ENCODE results near the gene RIMS1. TPM values are rescaled to one million over a fixed set of nuclear protein-coding genes. Genes with fewer than 3 reads are reported as not detected.

RIMS1 gene
- total RNA-seq, 1 donor from 2014 or later: 12.3 TPM

DNA sequence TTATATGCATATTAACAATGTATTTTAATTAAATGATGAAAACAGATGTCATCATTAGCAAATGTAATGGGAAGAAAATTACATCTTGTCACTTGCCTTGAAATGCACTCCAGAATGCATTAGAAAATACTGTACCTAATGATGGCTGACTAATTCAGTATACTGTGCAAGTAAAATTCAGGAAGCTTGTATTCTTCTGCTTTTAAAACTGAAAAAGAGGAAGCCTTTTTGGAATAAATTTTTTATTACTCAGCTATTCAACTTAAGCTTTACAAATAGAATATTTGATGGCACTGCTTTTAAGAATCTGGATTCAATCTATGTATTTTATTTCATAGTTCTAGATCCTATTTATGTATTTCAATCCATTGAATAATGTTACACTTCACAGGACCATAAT is 195.5 kb downstream of the RIMS1 start:
- Mint-ChIP-seq H3K9me3 (ENCODE audit: unreplicated experiment) (no peaks in the 10 kb centered on the region), H3K27ac (ENCODE audit: unreplicated experiment) (no peak overlapping the region), H3K27me3 (ENCODE audit: unreplicated experiment) (no peaks in the 10 kb centered on the region), H3K4me3 (ENCODE audit: unreplicated experiment) (no peak overlapping the region), H3K36me3 (ENCODE audit: unreplicated experiment) (no peaks in the 10 kb centered on the region), H3K4me1 (ENCODE audit: low read depth, unreplicated experiment) (no peaks in the 10 kb centered on the region)
- DNase-seq: no peak
- TF ChIP-seq, protein P1, sequence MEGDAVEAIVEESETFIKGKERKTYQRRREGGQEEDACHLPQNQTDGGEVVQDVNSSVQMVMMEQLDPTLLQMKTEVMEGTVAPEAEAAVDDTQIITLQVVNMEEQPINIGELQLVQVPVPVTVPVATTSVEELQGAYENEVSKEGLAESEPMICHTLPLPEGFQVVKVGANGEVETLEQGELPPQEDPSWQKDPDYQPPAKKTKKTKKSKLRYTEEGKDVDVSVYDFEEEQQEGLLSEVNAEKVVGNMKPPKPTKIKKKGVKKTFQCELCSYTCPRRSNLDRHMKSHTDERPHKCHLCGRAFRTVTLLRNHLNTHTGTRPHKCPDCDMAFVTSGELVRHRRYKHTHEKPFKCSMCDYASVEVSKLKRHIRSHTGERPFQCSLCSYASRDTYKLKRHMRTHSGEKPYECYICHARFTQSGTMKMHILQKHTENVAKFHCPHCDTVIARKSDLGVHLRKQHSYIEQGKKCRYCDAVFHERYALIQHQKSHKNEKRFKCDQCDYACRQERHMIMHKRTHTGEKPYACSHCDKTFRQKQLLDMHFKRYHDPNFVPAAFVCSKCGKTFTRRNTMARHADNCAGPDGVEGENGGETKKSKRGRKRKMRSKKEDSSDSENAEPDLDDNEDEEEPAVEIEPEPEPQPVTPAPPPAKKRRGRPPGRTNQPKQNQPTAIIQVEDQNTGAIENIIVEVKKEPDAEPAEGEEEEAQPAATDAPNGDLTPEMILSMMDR (IDR thresholded peaks at IDR 0.05; ENCODE audit: partially characterized antibody, unreplicated experiment): no peak

DNA sequence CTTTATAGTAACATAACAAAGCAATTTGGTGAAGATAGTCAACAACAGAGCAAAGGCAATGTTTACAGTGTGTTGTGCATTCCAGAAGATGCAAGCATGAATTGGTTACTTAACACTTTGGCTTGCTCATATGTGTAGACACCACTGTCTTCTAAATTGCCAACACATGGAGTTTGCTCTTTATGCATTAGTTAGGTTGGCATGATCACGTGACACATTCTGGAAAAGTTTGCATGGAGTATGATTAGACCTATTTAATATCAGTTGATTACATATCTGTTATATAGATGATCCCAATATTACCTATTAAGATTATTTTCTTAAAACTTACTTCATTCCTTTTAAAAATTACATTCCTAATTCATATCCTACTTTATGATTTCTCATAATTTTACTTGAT is 197.6 kb downstream of the RIMS1 start:
- TF ChIP-seq, protein P1 (IDR thresholded peaks at IDR 0.05; ENCODE audit: partially characterized antibody, unreplicated experiment): no peak
- H3K4me3 Mint-ChIP-seq (ENCODE audit: unreplicated experiment): no peak overlapping the region
- H3K36me3 Mint-ChIP-seq (ENCODE audit: unreplicated experiment): no peaks in the 10 kb centered on the region
- H3K27me3 Mint-ChIP-seq (ENCODE audit: unreplicated experiment): no peaks in the 10 kb centered on the region
- H3K4me1 Mint-ChIP-seq (ENCODE audit: low read depth, unreplicated experiment): no peaks in the 10 kb centered on the region
- H3K27ac Mint-ChIP-seq (ENCODE audit: unreplicated experiment): no peak overlapping the region
- DNase-seq: no peak
- no peaks in the 10 kb centered on the region for H3K9me3 Mint-ChIP-seq (ENCODE audit: unreplicated experiment)

GRCh38 chr6:72084992-72085569 is 198.7 kb downstream of the RIMS1 start:
- Mint-ChIP-seq H3K36me3 (ENCODE audit: unreplicated experiment) (no peaks in the 10 kb centered on the region), H3K4me1 (ENCODE audit: low read depth, unreplicated experiment) (no peaks in the 10 kb centered on the region), H3K4me3 (ENCODE audit: unreplicated experiment) (no peak overlapping the region), H3K27ac (ENCODE audit: unreplicated experiment) (no peak overlapping the region), H3K27me3 (ENCODE audit: unreplicated experiment) (no peaks in the 10 kb centered on the region), H3K9me3 (ENCODE audit: unreplicated experiment) (no peaks in the 10 kb centered on the region)
- TF ChIP-seq, protein P1 (IDR thresholded peaks at IDR 0.05; ENCODE audit: partially characterized antibody, unreplicated experiment): peak; percentile 72
- no peak for DNase-seq

GRCh38 chr6:72094506-72094905 is 208.2 kb downstream of the RIMS1 start:
- Mint-ChIP-seq H3K4me3 (ENCODE audit: unreplicated experiment) (no peak overlapping the region), H3K27me3 (ENCODE audit: unreplicated experiment) (no peaks in the 10 kb centered on the region), H3K9me3 (ENCODE audit: unreplicated experiment) (no peaks in the 10 kb centered on the region), H3K4me1 (ENCODE audit: low read depth, unreplicated experiment) (no peaks in the 10 kb centered on the region), H3K36me3 (ENCODE audit: unreplicated experiment) (no peaks in the 10 kb centered on the region), H3K27ac (ENCODE audit: unreplicated experiment) (no peak overlapping the region)
- no peak for DNase-seq
- TF ChIP-seq, protein P1 (IDR thresholded peaks at IDR 0.05; ENCODE audit: partially characterized antibody, unreplicated experiment): no peak

DNA sequence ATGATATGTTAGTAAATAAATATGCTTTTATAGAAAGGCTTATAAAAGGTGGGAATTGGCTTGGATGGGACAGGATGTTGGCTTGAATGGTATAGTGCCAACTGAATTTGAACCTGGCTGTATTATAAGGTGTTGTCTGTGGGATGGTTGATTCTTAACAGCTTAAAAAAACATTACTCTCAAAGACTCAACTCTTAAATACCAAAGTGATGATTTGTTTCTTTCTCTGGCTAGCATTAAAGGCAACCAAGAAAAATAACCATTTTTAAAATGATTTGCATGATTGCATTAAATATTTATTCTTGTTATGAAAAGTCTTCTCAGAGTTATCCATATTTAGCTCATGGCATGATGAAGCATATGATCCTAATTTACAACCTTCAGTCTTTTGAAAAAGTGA is 216.2 kb downstream of the RIMS1 start:
- H3K36me3 Mint-ChIP-seq (ENCODE audit: unreplicated experiment): no peaks in the 10 kb centered on the region
- DNase-seq: no peak
- no peak overlapping the region for H3K27ac Mint-ChIP-seq (ENCODE audit: unreplicated experiment)
- H3K27me3 Mint-ChIP-seq (ENCODE audit: unreplicated experiment): no peaks in the 10 kb centered on the region
- no peaks in the 10 kb centered on the region for H3K4me1 Mint-ChIP-seq (ENCODE audit: low read depth, unreplicated experiment)
- H3K9me3 Mint-ChIP-seq (ENCODE audit: unreplicated experiment): no peaks in the 10 kb centered on the region
- TF ChIP-seq, protein P1 (IDR thresholded peaks at IDR 0.05; ENCODE audit: partially characterized antibody, unreplicated experiment): no peak
- no peak overlapping the region for H3K4me3 Mint-ChIP-seq (ENCODE audit: unreplicated experiment)
